K562 (cell line): ENCODE data around the gene C1orf116. TPM values are rescaled to one million over a fixed set of nuclear protein-coding genes. Genes with fewer than 3 reads are reported as not detected.
A peak's percentile ranks its signal among the peaks of the same experiment; 100 is the strongest.

Source experiments
- CCNT2 ChIP-seq: IDR thresholded peaks from 2 replicates; pipeline ENCODE4 v1.6.1; 2011; ENCODE audit warnings: borderline replicate concordance, low read depth, mild to moderate bottlenecking, moderate library complexity, mixed read lengths, low read length; ENCODE audit not compliant: insufficient read length; ENCODE audit errors: extremely low read depth
- CTCFL ChIP-seq: IDR thresholded peaks from 2 replicates; pipeline ENCODE4 v1.6.1; 2011; ENCODE audit warnings: borderline replicate concordance, low read depth, mild to moderate bottlenecking, moderate library complexity, low read length; ENCODE audit not compliant: insufficient read depth, poor library complexity, severe bottlenecking
- DIDO1 ChIP-seq: fragments of 450-650 bp; IDR thresholded peaks from 2 replicates; pipeline ENCODE4 v1.6.1; 2016; ENCODE audit warnings: low read depth, missing biosample characterization, missing genetic modification characterization
- E2F3 ChIP-seq: fragments of 250-450 bp; sonication (Bioruptor Pico); IDR thresholded peaks from 2 replicates; pipeline ENCODE4 v1.4.0; 2020; ENCODE audit warnings: mild to moderate bottlenecking
- EP300 ChIP-seq: IDR thresholded peaks from 2 replicates; pipeline ENCODE4 v1.6.1; 2012; ENCODE audit warnings: low read length, improper control_type of control experiment
- GATAD2B ChIP-seq: fragments of 450-650 bp; IDR thresholded peaks from 2 replicates; pipeline ENCODE4 v1.6.1; 2017; ENCODE audit warnings: mild to moderate bottlenecking, borderline replicate concordance
- GTF2B ChIP-seq: IDR thresholded peaks from 2 replicates; pipeline ENCODE4 v1.6.1; 2011; ENCODE audit not compliant: insufficient read length; ENCODE audit errors: extremely low read depth
- HEY1 ChIP-seq: fragments of 250-450 bp; sonication (Bioruptor Pico); IDR thresholded peaks from 2 replicates; pipeline ENCODE4 v1.5.0; 2020; ENCODE audit warnings: mild to moderate bottlenecking, moderate library complexity, borderline replicate concordance
- LARP7 ChIP-seq: fragments of 450-650 bp; IDR thresholded peaks from 2 replicates; pipeline ENCODE4 v1.6.1; 2016
- MAFF ChIP-seq: IDR thresholded peaks from 2 replicates; pipeline ENCODE4 v1.6.1; 2012; ENCODE audit warnings: low read length, improper control_type of control experiment
- MAZ ChIP-seq, 2 experiments: fragments of 450-650 bp in 1 of 2; sonication (generic) in 1 of 2; formaldehyde crosslinking; IDR thresholded peaks in 1 of 2; conservative IDR thresholded peaks in 1 of 2; 2 replicates each; pipeline versions ENCODE4 v1.4.0 to v1.5.0; 2020; ENCODE audit warnings: mild to moderate bottlenecking in 1 of 2, missing genetic modification reagents in 1 of 2
- NCOA1 ChIP-seq: fragments of 450-650 bp; IDR thresholded peaks from 2 replicates; pipeline ENCODE4 v1.6.1; 2016; ENCODE audit warnings: low read depth
- PHB ChIP-seq: fragments of 250-450 bp; sonication (Bioruptor Pico); IDR thresholded peaks from 2 replicates; pipeline ENCODE4 v1.5.0; 2021
- SIN3B ChIP-seq: fragments of 450-650 bp; IDR thresholded peaks from 2 replicates; pipeline ENCODE4 v1.6.1; 2017; ENCODE audit warnings: low read depth, mild to moderate bottlenecking, moderate library complexity
- ZFP30 ChIP-seq: fragments of 250-450 bp; sonication (Bioruptor Pico); IDR thresholded peaks from 2 replicates; pipeline ENCODE4 v1.8.0; 2022; ENCODE audit warnings: moderate library complexity, mild to moderate bottlenecking, inconsistent platforms, borderline replicate concordance
- ZNF253 ChIP-seq: fragments of 250-450 bp; sonication (Bioruptor Pico); conservative IDR thresholded peaks from 2 replicates; pipeline ENCODE4 v1.6.1; 2021; ENCODE audit warnings: mild to moderate bottlenecking
- ZNF79 ChIP-seq: fragments of 250-450 bp; sonication (Bioruptor Pico); IDR thresholded peaks from 2 replicates; pipeline ENCODE4 v1.4.0; 2020; ENCODE audit warnings: low read depth, mild to moderate bottlenecking, moderate library complexity
- polyA plus RNA-seq, 8 experiments: library from polyadenylated mRNA; depleted of rRNA in 4 of 8; stranded (reverse) in 5 of 8; unstranded in 3 of 8; fragments of >200 nt; fragmentation: Nextera tagmentation in 2 of 8; fragmentation: Illumina TruSeq in 1 of 8; extraction: Ambion mirVana in 2 of 8; extraction: Trizol in 1 of 8; gene quantifications; 2 replicates each; pipeline versions ENCODE4 v1.2.1 to v1.2.3, GENCODE V29; 2011 to 2014; ENCODE audit warnings: inconsistent platforms in 1 of 8, missing spikeins in 1 of 8
- total RNA-seq, 7 experiments: library from RNA; depleted of rRNA in 6 of 7; stranded (reverse); fragments of >200 nt in 6 of 7; fragmentation: Illumina TruSeq in 2 of 7; extraction: Trizol in 2 of 7; gene quantifications; 2 replicates each; pipeline versions ENCODE4 v1.2.1 to v1.2.3, GENCODE V29; 2011 to 2021; ENCODE audit warnings: low replicate concordance in 1 of 7
- TF ChIP-seq, protein P1 (sequence below), 2 experiments: fragments of 450-650 bp; conservative IDR thresholded peaks; 2 replicates each; pipeline ENCODE4 v1.6.1; 2017; ENCODE audit warnings: mild to moderate bottlenecking in 2 of 2, moderate library complexity in 2 of 2
- TF ChIP-seq, protein P2 (sequence below): sonication (generic); formaldehyde crosslinking; IDR thresholded peaks from 2 replicates; pipeline ENCODE4 v1.8.0; 2022; ENCODE audit warnings: mild to moderate bottlenecking, low read depth, missing genetic modification reagents
- TF ChIP-seq, protein P3 (sequence below), 3 experiments: IDR thresholded peaks in 2 of 3; conservative IDR thresholded peaks in 1 of 3; 2 replicates each; pipeline ENCODE4 v1.5.1; 2011 to 2012; ENCODE audit warnings: low read length in 3 of 3, mild to moderate bottlenecking in 3 of 3, control low read depth in 2 of 3, improper control_type of control experiment in 1 of 3, inconsistent platforms in 1 of 3, low read depth in 1 of 3, mixed read lengths in 1 of 3, moderate library complexity in 1 of 3; ENCODE audit not compliant: insufficient read depth in 2 of 3

Gene C1orf116
- total and polyA plus RNA-seq, 9 of the 15 experiments (the other 6 are each of a cell fraction or from before 2014, with no cell fraction given), result 0.62 to 3.0 (median 0.95) TPM

DNA sequence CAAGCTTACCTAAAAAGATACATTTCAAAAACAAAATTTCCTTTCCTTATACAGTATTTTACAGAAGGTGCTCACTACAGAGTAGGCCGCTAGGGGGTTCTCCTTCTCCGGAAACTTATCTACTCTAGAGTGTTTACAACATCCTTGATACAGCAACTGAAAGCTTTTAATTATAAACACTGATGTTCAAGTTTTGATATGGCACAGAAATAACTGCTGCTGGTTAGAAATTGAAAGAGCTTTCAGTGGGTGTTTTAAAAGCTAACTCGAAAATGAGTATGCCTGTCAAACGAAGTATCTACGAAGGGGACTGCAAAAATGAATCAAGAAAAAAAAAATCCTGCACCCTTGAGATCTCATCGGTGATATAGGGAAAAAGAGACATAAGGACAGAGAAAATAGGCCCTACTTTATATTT lies 17.4 kb upstream of the C1orf116 start (continued):
- TF ChIP-seq MAZ (CRISPR knock-in tag; conservative IDR thresholded peaks at IDR 0.05 in 1 of 2, IDR thresholded peaks at IDR 0.05 in 1 of 2) (no peak), ZNF253 (CRISPR knock-in tag) (no peak), GATAD2B (peak; percentile 72), ZNF79 (CRISPR knock-in tag) (0 out of 2 replicates have a peak, but pooled peaks have one; percentile 63), GTF2B (no peak), ZFP30 (peak; percentile 45; the same call in 1 of the 2 replicates), EP300 (peak; percentile 41; the same call in 1 of the 2 replicates), PHB (CRISPR knock-in tag) (no peak), CCNT2 (peak; percentile 14), E2F3 (CRISPR knock-in tag) (no peak), MAFF (no peak), DIDO1 (peak; percentile 55; the same call in 1 of the 2 replicates), CTCFL (peak; percentile 72), NCOA1 (peak; percentile 55; the same call in 1 of the 2 replicates), SIN3B (no peak), LARP7 (0 out of 2 replicates have a peak, but pooled peaks have one; percentile 51), HEY1 (CRISPR knock-in tag) (0 out of 2 replicates have a peak, but pooled peaks have one; percentile 58)
- TF ChIP-seq, protein P1, sequence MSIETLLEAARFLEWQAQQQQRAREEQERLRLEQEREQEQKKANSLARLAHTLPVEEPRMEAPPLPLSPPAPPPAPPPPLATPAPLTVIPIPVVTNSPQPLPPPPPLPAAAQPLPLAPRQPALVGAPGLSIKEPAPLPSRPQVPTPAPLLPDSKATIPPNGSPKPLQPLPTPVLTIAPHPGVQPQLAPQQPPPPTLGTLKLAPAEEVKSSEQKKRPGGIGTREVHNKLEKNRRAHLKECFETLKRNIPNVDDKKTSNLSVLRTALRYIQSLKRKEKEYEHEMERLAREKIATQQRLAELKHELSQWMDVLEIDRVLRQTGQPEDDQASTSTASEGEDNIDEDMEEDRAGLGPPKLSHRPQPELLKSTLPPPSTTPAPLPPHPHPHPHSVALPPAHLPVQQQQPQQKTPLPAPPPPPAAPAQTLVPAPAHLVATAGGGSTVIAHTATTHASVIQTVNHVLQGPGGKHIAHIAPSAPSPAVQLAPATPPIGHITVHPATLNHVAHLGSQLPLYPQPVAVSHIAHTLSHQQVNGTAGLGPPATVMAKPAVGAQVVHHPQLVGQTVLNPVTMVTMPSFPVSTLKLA (conservative IDR thresholded peaks at IDR 0.05), result peak; percentile 34 to 46; a peak in 3 of 4 replicates
- TF ChIP-seq, protein P2, sequence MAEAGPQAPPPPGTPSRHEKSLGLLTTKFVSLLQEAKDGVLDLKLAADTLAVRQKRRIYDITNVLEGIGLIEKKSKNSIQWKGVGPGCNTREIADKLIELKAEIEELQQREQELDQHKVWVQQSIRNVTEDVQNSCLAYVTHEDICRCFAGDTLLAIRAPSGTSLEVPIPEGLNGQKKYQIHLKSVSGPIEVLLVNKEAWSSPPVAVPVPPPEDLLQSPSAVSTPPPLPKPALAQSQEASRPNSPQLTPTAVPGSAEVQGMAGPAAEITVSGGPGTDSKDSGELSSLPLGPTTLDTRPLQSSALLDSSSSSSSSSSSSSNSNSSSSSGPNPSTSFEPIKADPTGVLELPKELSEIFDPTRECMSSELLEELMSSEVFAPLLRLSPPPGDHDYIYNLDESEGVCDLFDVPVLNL (CRISPR knock-in tag), result no peak
- TF ChIP-seq, protein P3, sequence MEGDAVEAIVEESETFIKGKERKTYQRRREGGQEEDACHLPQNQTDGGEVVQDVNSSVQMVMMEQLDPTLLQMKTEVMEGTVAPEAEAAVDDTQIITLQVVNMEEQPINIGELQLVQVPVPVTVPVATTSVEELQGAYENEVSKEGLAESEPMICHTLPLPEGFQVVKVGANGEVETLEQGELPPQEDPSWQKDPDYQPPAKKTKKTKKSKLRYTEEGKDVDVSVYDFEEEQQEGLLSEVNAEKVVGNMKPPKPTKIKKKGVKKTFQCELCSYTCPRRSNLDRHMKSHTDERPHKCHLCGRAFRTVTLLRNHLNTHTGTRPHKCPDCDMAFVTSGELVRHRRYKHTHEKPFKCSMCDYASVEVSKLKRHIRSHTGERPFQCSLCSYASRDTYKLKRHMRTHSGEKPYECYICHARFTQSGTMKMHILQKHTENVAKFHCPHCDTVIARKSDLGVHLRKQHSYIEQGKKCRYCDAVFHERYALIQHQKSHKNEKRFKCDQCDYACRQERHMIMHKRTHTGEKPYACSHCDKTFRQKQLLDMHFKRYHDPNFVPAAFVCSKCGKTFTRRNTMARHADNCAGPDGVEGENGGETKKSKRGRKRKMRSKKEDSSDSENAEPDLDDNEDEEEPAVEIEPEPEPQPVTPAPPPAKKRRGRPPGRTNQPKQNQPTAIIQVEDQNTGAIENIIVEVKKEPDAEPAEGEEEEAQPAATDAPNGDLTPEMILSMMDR (IDR thresholded peaks at IDR 0.05 in 2 of 3, conservative IDR thresholded peaks at IDR 0.05 in 1 of 3; ENCODE audit: insufficient read depth in 2 of 3, low read depth in 1 of 3, low read length in 3 of 3), result peak; percentile 73 to 91 (median 83)
